GM12878 (cell line): ENCODE measurements around the gene ATG4B. TPM values are rescaled to one million over a fixed set of nuclear protein-coding genes. Genes with fewer than 3 reads are reported as not detected.

Experiments
- ATAC-seq: fragments of 200-7000 bp; cut with Tn5 transposase; 3 replicates; pipeline ENCODE4 v1.9.1; 2020; ENCODE audit warnings: mild to moderate bottlenecking, moderate library complexity
- BruUV-seq: library from RNA; stranded (reverse); fragments of 400-500 nt; replicated peaks from 2 replicates; lab custom pipeline; 2021; lab: Mats Ljungman, UMichigan
- CTCF ChIA-PET: fragments of 300-600 bp; sonication (Branson Sonifier 250); formaldehyde crosslinking; extraction: SDS; loops from one replicate; lab custom pipeline; 2021; ENCODE audit warnings: inconsistent platforms; lab: Yijun Ruan, JAX
- POLR2A ChIA-PET: fragments of 350-600 bp; formaldehyde crosslinking; extraction: SDS; loops from one replicate; lab custom pipeline; 2021; ENCODE audit warnings: inconsistent platforms; lab: Charles Lee
- RAD21 ChIA-PET: fragments of 300-600 bp; sonication (Branson Sonifier 250); formaldehyde crosslinking; loops from one replicate; lab custom pipeline; 2023; ENCODE audit warnings: antibody characterized with exemption; ENCODE audit not compliant: unreplicated experiment; lab: Charles Lee
- SMC1A ChIA-PET: fragments of 300-600 bp; sonication (Branson Sonifier 250); formaldehyde crosslinking; loops from one replicate; lab custom pipeline; 2023; ENCODE audit not compliant: unreplicated experiment, uncharacterized antibody; lab: Charles Lee
- DNase-seq: peaks from one replicate; pipeline ENCODE4 v3.0.0-alpha.2; 2011; ENCODE audit warnings: low read depth, low spot score
- FAIRE-seq: peaks from 3 replicates; lab custom pipeline; 2011; peaks lifted over from hg19 to GRCh38; lab: Jason Lieb, UNC
- H2AFZ ChIP-seq: 2 replicates; pipeline ENCODE4 v1.6.0; 2011; ENCODE audit warnings: low read depth, low read length, control low read depth; ENCODE audit not compliant: control insufficient read depth
- H3K27ac ChIP-seq: 2 replicates; pipeline ENCODE4 v1.5.1; 2011; ENCODE audit warnings: control low read depth; ENCODE audit not compliant: control insufficient read depth, insufficient read depth
- H3K27me3 ChIP-seq, 2 experiments: replicated peaks in 1 of 2; 2 replicates each; pipeline versions ENCODE4 v1.6.0 to v1.6.1; 2011; ENCODE audit warnings: low read length in 1 of 2; ENCODE audit not compliant: control insufficient read depth in 2 of 2, insufficient read depth in 2 of 2
- H3K36me3 ChIP-seq, 2 experiments: 2 replicates each; pipeline ENCODE4 v1.5.1; 2011; ENCODE audit warnings: low read length in 1 of 2; ENCODE audit not compliant: control insufficient read depth in 2 of 2, insufficient read depth in 2 of 2
- H3K4me1 ChIP-seq: 2 replicates; pipeline ENCODE4 v1.6.1; 2011; ENCODE audit warnings: mild to moderate bottlenecking, low read length, moderate library complexity, mixed read lengths; ENCODE audit not compliant: control insufficient read depth, insufficient read depth
- H3K4me2 ChIP-seq: 2 replicates; pipeline ENCODE4 v1.6.0; 2011; ENCODE audit warnings: control low read depth; ENCODE audit not compliant: control insufficient read depth, insufficient read depth
- H3K4me3 ChIP-seq: fragments of 200-600 bp; sonication (generic); 2 replicates; pipeline ENCODE4 v1.5.1; 2016
- H3K79me2 ChIP-seq: 2 replicates; pipeline ENCODE4 v1.6.0; 2011; ENCODE audit warnings: low read length; ENCODE audit not compliant: control insufficient read depth, insufficient read depth
- H3K9ac ChIP-seq: 2 replicates; pipeline ENCODE4 v1.8.0; 2011; ENCODE audit warnings: low read length, control low read depth, mixed read lengths; ENCODE audit not compliant: control insufficient read depth, insufficient read depth
- H3K9me3 ChIP-seq: replicated peaks from 3 replicates; pipeline ENCODE4 v1.5.1; 2011; ENCODE audit warnings: mild to moderate bottlenecking, low read length; ENCODE audit not compliant: control insufficient read depth, insufficient read depth
- H4K20me1 ChIP-seq: 2 replicates; pipeline ENCODE4 v1.6.0; 2011; ENCODE audit not compliant: control insufficient read depth, insufficient read depth
- BACH1 ChIP-seq: fragments of 450-650 bp; IDR thresholded peaks from 2 replicates; pipeline ENCODE4 v1.6.1; 2017; ENCODE audit warnings: mild to moderate bottlenecking, borderline replicate concordance
- ETV6 ChIP-seq, 2 experiments: fragments of 450-650 bp in 1 of 2; IDR thresholded peaks in 1 of 2; conservative IDR thresholded peaks in 1 of 2; 2 replicates each; pipeline ENCODE4 v1.6.1; 2014; ENCODE audit warnings: antibody characterized with exemption in 1 of 2, borderline replicate concordance in 1 of 2, low read depth in 1 of 2, mild to moderate bottlenecking in 1 of 2, moderate library complexity in 1 of 2
- HDGF ChIP-seq: fragments of 450-650 bp; IDR thresholded peaks from 2 replicates; pipeline ENCODE4 v1.6.1; 2016; ENCODE audit warnings: antibody characterized with exemption
- IRF4 ChIP-seq: IDR thresholded peaks from 2 replicates; pipeline ENCODE4 v1.6.1; 2011; ENCODE audit warnings: low read depth, low read length
- MXI1 ChIP-seq: fragments of 150-350 bp; IDR thresholded peaks from 2 replicates; pipeline ENCODE4 v1.6.1; 2011; ENCODE audit warnings: low read depth, mild to moderate bottlenecking, inconsistent platforms, low read length, improper control_type of control experiment
- NR2C1 ChIP-seq: fragments of 450-650 bp; IDR thresholded peaks from 2 replicates; pipeline ENCODE4 v1.6.1; 2017; ENCODE audit warnings: antibody characterized with exemption, mild to moderate bottlenecking, moderate library complexity
- NR2C2 ChIP-seq: IDR thresholded peaks from 2 replicates; pipeline ENCODE4 v1.6.1; 2011; ENCODE audit warnings: borderline replicate concordance, low read depth; ENCODE audit not compliant: control insufficient read depth, insufficient read length
- NRF1 ChIP-seq: conservative IDR thresholded peaks from 2 replicates; pipeline ENCODE4 v1.6.1; 2011; ENCODE audit warnings: mild to moderate bottlenecking, low read depth, low read length, improper control_type of control experiment
- SIN3A ChIP-seq: IDR thresholded peaks from 2 replicates; pipeline ENCODE4 v1.6.1; 2012; ENCODE audit warnings: low read depth, low read length, improper control_type of control experiment
- TCF12 ChIP-seq: IDR thresholded peaks from 2 replicates; pipeline ENCODE4 v1.6.1; 2011; ENCODE audit warnings: low read depth, mild to moderate bottlenecking, low read length
- WRNIP1 ChIP-seq: IDR thresholded peaks from 2 replicates; pipeline ENCODE4 v1.6.1; 2011; ENCODE audit warnings: low read depth, low read length, improper control_type of control experiment, borderline replicate concordance
- ZNF274 ChIP-seq: IDR thresholded peaks from one replicate; pipeline ENCODE4 v1.8.0; 2011; ENCODE audit not compliant: insufficient read length, insufficient read depth
- WGBS: methylation state at CpG from one replicate; pipeline ENCODE4 v1.1.6; 2016; ENCODE audit warnings: low lambda C conversion rate; ENCODE audit not compliant: insufficient replicate concordance, insufficient coverage; ENCODE audit errors: missing lambda C conversion rate; 5-methylcytosine and 5-hydroxymethylcytosine counted together
- in situ Hi-C: fragments of 300-500 bp; cut with MboI; formaldehyde crosslinking; loops from 9 replicates; pipeline ENCODE4 v1.14.3; 2018; ENCODE audit warnings: mixed read lengths
- intact Hi-C: fragments of 100-400 bp; cut with micrococcal nuclease; formaldehyde crosslinking; loops from one replicate; pipeline ENCODE4 v1.14.2; 2022; ENCODE audit not compliant: unreplicated experiment
- polyA plus RNA-seq, 11 experiments: library from polyadenylated mRNA; depleted of rRNA in 4 of 11; unstranded in 6 of 11; stranded (reverse) in 5 of 11; fragments of >200 nt; fragmentation: Nextera tagmentation in 4 of 11; fragmentation: Illumina TruSeq in 1 of 11; extraction: Ambion mirVana in 4 of 11; extraction: Trizol in 1 of 11; gene quantifications; 1 replicate in 1 of 11; 2 replicates in 10 of 11; pipeline versions ENCODE4 v1.2.1 to v1.2.3, GENCODE V29; 2011 to 2016; ENCODE audit warnings: inconsistent platforms in 2 of 11, missing spikeins in 2 of 11, low read depth in 1 of 11
- total RNA-seq, 4 experiments: library from RNA; depleted of rRNA in 3 of 4; stranded (reverse); fragments of >200 nt in 3 of 4; fragmentation: Illumina TruSeq in 1 of 4; extraction: Trizol in 1 of 4; gene quantifications; 2 replicates each; pipeline versions ENCODE4 v1.2.1 to v1.2.3, GENCODE V29; 2013 to 2021
- TF ChIP-seq, protein P1 (sequence below): IDR thresholded peaks from 2 replicates; pipeline ENCODE4 v1.6.1; 2012; ENCODE audit warnings: low read depth, low read length, improper control_type of control experiment

Gene ATG4B
- total and polyA plus RNA-seq, 10 of the 15 experiments (the other 5 are each of a cell fraction or from before 2014, with no cell fraction given) = 5.8 to 84.1 (median 64.9) TPM

DNA sequence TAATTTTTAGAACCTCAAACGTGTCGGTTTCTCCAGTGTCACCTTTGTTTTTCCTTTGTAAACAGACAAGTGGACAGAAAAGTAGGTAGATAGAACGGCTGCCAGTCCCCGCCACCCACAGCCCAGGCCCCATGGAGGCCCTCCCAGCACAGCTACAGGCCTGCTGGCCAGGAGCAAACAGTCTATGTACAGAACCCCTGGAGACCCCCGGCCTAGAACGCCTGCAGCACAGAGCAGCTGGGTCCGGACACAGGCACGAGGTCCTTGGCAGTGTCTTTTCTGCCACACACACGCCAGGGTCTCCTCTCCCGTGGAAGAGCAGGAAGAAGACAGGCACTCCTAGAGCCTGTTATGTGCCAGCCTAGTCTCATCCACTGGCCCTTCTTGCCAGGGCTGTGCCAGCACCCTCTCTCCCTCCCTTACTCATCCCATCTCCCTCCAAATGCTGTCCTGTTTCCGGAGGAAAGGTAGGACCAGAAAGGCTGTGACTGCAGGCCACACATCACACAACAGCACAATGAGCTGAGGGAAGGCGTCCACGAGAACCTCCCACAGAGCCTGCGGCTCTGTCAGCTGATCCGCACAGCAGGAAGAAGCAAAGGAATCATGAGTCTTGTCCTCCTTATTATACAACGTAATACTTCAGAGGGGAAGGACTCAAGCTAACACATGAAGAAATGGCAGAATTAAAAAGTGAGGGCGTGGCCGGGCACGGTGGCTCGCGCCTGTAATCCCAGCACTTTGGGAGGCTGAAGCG, 41.5 kb downstream of the ATG4B start:
- intact Hi-C loops (no loop called here), in situ Hi-C loops (no loop called here)
- BruUV-seq = no TSS peak
- H3K79me2 ChIP-seq = no peaks in the 10 kb centered on the region
- FAIRE-seq (no peak), ATAC-seq (no peak), DNase-seq (no peak)
- H2AFZ ChIP-seq = no peak overlapping the region
- 93% methylated on average over 22 of the region's 22 CpGs for WGBS
- no peak overlapping the region for H3K4me2 ChIP-seq
- no peaks in the 10 kb centered on the region for H3K9me3 ChIP-seq
- H3K4me3 ChIP-seq = no peak overlapping the region
- no peak overlapping the region for H3K27ac ChIP-seq
- RAD21 ChIA-PET = no interaction called here
- TF ChIP-seq HDGF (no peak), SIN3A (no peak), NRF1 (no peak), NR2C2 (no peak), ZNF274 (no peak), IRF4 (no peak), WRNIP1 (no peak), ETV6 (conservative IDR thresholded peaks at IDR 0.05 in 1 of 2, IDR thresholded peaks at IDR 0.05 in 1 of 2; ENCODE audit: borderline replicate concordance in 1 of 2, low read depth in 1 of 2) (no peak), MXI1 (no peak), BACH1 (no peak), TCF12 (no peak), NR2C1 (no peak)
- TF ChIP-seq, protein P1, sequence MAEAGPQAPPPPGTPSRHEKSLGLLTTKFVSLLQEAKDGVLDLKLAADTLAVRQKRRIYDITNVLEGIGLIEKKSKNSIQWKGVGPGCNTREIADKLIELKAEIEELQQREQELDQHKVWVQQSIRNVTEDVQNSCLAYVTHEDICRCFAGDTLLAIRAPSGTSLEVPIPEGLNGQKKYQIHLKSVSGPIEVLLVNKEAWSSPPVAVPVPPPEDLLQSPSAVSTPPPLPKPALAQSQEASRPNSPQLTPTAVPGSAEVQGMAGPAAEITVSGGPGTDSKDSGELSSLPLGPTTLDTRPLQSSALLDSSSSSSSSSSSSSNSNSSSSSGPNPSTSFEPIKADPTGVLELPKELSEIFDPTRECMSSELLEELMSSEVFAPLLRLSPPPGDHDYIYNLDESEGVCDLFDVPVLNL = no peak
- H4K20me1 ChIP-seq = no peaks in the 10 kb centered on the region
- POLR2A ChIA-PET = interaction anchor here (0.9 kb wide), 1 partner anchor 9 kb away, joined by 3 read pairs; no protein-coding TSS in a partner anchor
- H3K27me3 ChIP-seq = no peaks in the 10 kb centered on the region
- H3K9ac ChIP-seq = no peak overlapping the region
- H3K4me1 ChIP-seq = no peaks in the 10 kb centered on the region
- SMC1A ChIA-PET = interaction anchor here (1.2 to 1.4 kb wide), 2 partner anchors 13 to 199 kb away, joined by 3 read pairs; no protein-coding TSS in a partner anchor
- CTCF ChIA-PET = no interaction called here
- H3K36me3 ChIP-seq = peaks cover 13 to 15% of the 10 kb centered on the region in 2 experiments; a peak in 3 of 4 replicates
